Measurements from ENCODE around the gene THSD7A.

THSD7A gene

DNA sequence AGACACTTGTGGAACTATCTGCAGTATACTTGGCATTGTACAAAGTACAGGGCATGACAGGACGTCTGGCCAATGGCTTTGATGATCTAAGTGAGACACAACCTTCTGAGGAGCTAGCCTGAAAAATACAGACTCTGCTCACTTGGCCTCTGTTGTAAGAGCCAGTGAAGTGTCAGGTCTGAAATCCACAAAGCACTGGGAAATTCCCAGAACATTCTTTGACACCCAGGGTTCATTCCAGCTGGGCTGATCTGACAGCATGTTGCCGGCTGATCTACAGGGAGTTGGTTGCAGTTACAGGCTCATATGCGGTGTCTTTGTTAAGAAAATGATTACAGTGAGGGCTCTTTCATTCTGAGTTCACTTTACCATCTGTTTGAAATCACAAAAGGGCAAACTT is 503.7 kb downstream of the THSD7A start:
- DNase-seq: no peak

- peak in 1 of 2 experiments; percentile 82 for DNase-seq
Measured at GRCh38 chr7:11327633-11328032, 504.4 kb downstream of the THSD7A start.
